HepG2 (cell line): ENCODE measurements around the gene GNAS-AS1. TPM values are rescaled to one million over a fixed set of nuclear protein-coding genes. Genes with fewer than 3 reads are reported as not detected.
A peak's percentile ranks its signal among the peaks of the same experiment; 100 is the strongest.

Experiments
- ATAC-seq: fragments of 200-7000 bp; cut with Tn5 transposase; 3 replicates; pipeline ENCODE4 v1.9.1; 2020; ENCODE audit warnings: mild to moderate bottlenecking, moderate library complexity
- BruUV-seq: library from RNA; stranded (reverse); fragments of 400-500 nt; replicated peaks from 2 replicates; lab custom pipeline; 2021; lab: Mats Ljungman, UMichigan
- CTCF ChIA-PET: fragments of 300-600 bp; formaldehyde crosslinking; extraction: SDS; loops from one replicate; lab custom pipeline; 2021; ENCODE audit warnings: low total read pairs, inconsistent platforms, low intra/inter-chr PET ratio; lab: Yijun Ruan, JAX
- POLR2A ChIA-PET: fragments of 350-600 bp; sonication (Branson Sonifier 250); formaldehyde crosslinking; loops from one replicate; lab custom pipeline; 2020; ENCODE audit warnings: antibody characterized with exemption, inconsistent platforms; lab: Yijun Ruan, JAX
- DNase-seq: peaks from one replicate; pipeline ENCODE4 v3.0.0-alpha.2; 2015; ENCODE audit warnings: low spot score
- FAIRE-seq: peaks from 3 replicates; lab custom pipeline; 2011; peaks lifted over from hg19 to GRCh38; lab: Jason Lieb, UNC
- H2AFZ ChIP-seq: one replicate; pipeline ENCODE4 v1.6.1; 2011; ENCODE audit warnings: low read length, inconsistent platforms
- H3K27ac ChIP-seq: fragments of 300-600 bp; 3 replicates; pipeline ENCODE4 v1.8.0; 2011; ENCODE audit warnings: mixed run types, mild to moderate bottlenecking, mixed read lengths, low read length, inconsistent platforms; ENCODE audit not compliant: insufficient read depth; ENCODE audit errors: extremely low read length
- H3K27me3 ChIP-seq, 2 experiments: fragments of 200-600 bp in 1 of 2; 2 replicates in 1 of 2; 3 replicates in 1 of 2; pipeline versions ENCODE4 v1.6.0 to v1.8.0; 2011; ENCODE audit warnings: low read length in 2 of 2, mild to moderate bottlenecking in 2 of 2, moderate library complexity in 2 of 2, inconsistent platforms in 1 of 2; ENCODE audit not compliant: insufficient read depth in 2 of 2, control insufficient read depth in 1 of 2
- H3K36me3 ChIP-seq, 2 experiments: fragments of 200-600 bp in 1 of 2; replicated peaks in 1 of 2; 2 replicates in 1 of 2; 3 replicates in 1 of 2; pipeline versions ENCODE4 v1.5.1 to v1.8.0; 2011; ENCODE audit warnings: low read length in 2 of 2, inconsistent platforms in 1 of 2; ENCODE audit not compliant: insufficient read depth in 2 of 2, control insufficient read depth in 1 of 2
- H3K4me1 ChIP-seq: 2 replicates; pipeline ENCODE4 v1.5.1; 2012; ENCODE audit warnings: low read length, inconsistent platforms; ENCODE audit not compliant: insufficient read depth
- H3K4me2 ChIP-seq: 2 replicates; pipeline ENCODE4 v1.6.0; 2011; ENCODE audit warnings: low read depth, low read length, inconsistent platforms
- H3K4me3 ChIP-seq, 3 experiments: fragments of 200-600 bp in 1 of 3; sonication (generic), shearing (Covaris generic) in 1 of 3; replicated peaks in 1 of 3; 2 replicates each; pipeline ENCODE4 v1.5.1; 2011 to 2016; ENCODE audit warnings: low read length in 3 of 3, inconsistent platforms in 2 of 3, low read depth in 2 of 3, mild to moderate bottlenecking in 2 of 3, control low read depth in 1 of 3, mixed read lengths in 1 of 3; ENCODE audit not compliant: insufficient read depth in 1 of 3
- H3K79me2 ChIP-seq: one replicate; pipeline ENCODE4 v1.6.1; 2011; ENCODE audit warnings: low read length, inconsistent platforms; ENCODE audit not compliant: insufficient read depth
- H3K9ac ChIP-seq: 2 replicates; pipeline ENCODE4 v1.6.0; 2011; ENCODE audit warnings: mild to moderate bottlenecking, low read depth, low read length, inconsistent platforms; ENCODE audit not compliant: insufficient read depth
- H3K9me3 ChIP-seq: 2 replicates; pipeline ENCODE4 v1.5.1; 2012; ENCODE audit warnings: mild to moderate bottlenecking, low read length
- H4K20me1 ChIP-seq: 2 replicates; pipeline ENCODE4 v1.6.0; 2011; ENCODE audit warnings: inconsistent platforms, mild to moderate bottlenecking, low read length, moderate library complexity; ENCODE audit not compliant: insufficient read depth
- AGO2 ChIP-seq: fragments of 200-400 bp; formaldehyde crosslinking; optimal IDR thresholded peaks from 2 replicates; pipeline ENCODE3; 2017; ENCODE audit warnings: mild to moderate bottlenecking, low read depth, low read length, moderate library complexity
- ARNT2 ChIP-seq: sonication (generic); formaldehyde crosslinking; IDR thresholded peaks from 2 replicates; pipeline ENCODE4 v1.8.0; 2022; ENCODE audit warnings: mild to moderate bottlenecking, low read depth, missing genetic modification reagents, moderate library complexity
- CENPX ChIP-seq: sonication (generic); formaldehyde crosslinking; IDR thresholded peaks from 2 replicates; pipeline ENCODE4 v1.9.0; 2021; ENCODE audit warnings: mild to moderate bottlenecking, missing genetic modification reagents, moderate library complexity
- ERF ChIP-seq: IDR thresholded peaks from 2 replicates; pipeline ENCODE4 v1.6.1; 2018; ENCODE audit warnings: missing biosample characterization, missing genetic modification reagents
- MAZ ChIP-seq, 2 experiments: sonication (generic) in 1 of 2; formaldehyde crosslinking in 1 of 2; IDR thresholded peaks; 2 replicates each; pipeline versions ENCODE4 v1.5.0 to v1.6.1; 2012 to 2020; ENCODE audit warnings: low read depth in 2 of 2, mild to moderate bottlenecking in 2 of 2, borderline replicate concordance in 1 of 2, improper control_type of control experiment in 1 of 2, low read length in 1 of 2, missing genetic modification reagents in 1 of 2, moderate library complexity in 1 of 2
- PHF20 ChIP-seq: sonication (generic); formaldehyde crosslinking; IDR thresholded peaks from 2 replicates; pipeline ENCODE4 v1.5.0; 2020; ENCODE audit warnings: mild to moderate bottlenecking, missing genetic modification reagents
- PITX1 ChIP-seq: sonication (generic); formaldehyde crosslinking; IDR thresholded peaks from 2 replicates; pipeline ENCODE4 v1.5.1; 2020; ENCODE audit warnings: mild to moderate bottlenecking, missing genetic modification reagents
- RXRA ChIP-seq: sonication (generic); formaldehyde crosslinking; IDR thresholded peaks from 2 replicates; pipeline ENCODE4 v1.5.1; 2020; ENCODE audit warnings: missing genetic modification reagents
- TAF15 ChIP-seq: fragments of 200-400 bp; formaldehyde crosslinking; IDR thresholded peaks from one replicate; pipeline ENCODE4 v1.6.1; 2018; ENCODE audit warnings: mild to moderate bottlenecking, low read depth, low read length; ENCODE audit not compliant: poor library complexity, severe bottlenecking
- ZNF292 ChIP-seq: sonication (generic); formaldehyde crosslinking; IDR thresholded peaks from 2 replicates; pipeline ENCODE4 v1.8.1; 2022; ENCODE audit warnings: mild to moderate bottlenecking, low read depth, missing genetic modification reagents, borderline replicate concordance
- WGBS: methylation state at CpG from one replicate; pipeline ENCODE4 v1.1.6; 2017; ENCODE audit warnings: low lambda C conversion rate; 5-methylcytosine and 5-hydroxymethylcytosine counted together
- in situ Hi-C: cut with HindIII; loops from 2 replicates; pipeline ENCODE4 v1.10.0; 2017; ENCODE audit warnings: low pct_unique_long_range_greater_than_20kb; ENCODE audit not compliant: extremely low pct_ligation_motif_present
- intact Hi-C: fragments of 100-400 bp; cut with micrococcal nuclease; formaldehyde crosslinking; loops from one replicate; pipeline ENCODE4 v1.10.0; 2022; ENCODE audit not compliant: unreplicated experiment
- polyA plus RNA-seq, 8 experiments: library from polyadenylated mRNA; depleted of rRNA in 3 of 8; stranded (reverse) in 7 of 8; unstranded in 1 of 8; fragments of >200 nt; fragmentation: Illumina TruSeq in 4 of 8; extraction: Trizol in 4 of 8; gene quantifications; 2 replicates each; pipeline versions ENCODE4 v1.2.1 to v1.2.3, GENCODE V29; 2011 to 2016; ENCODE audit warnings: low read depth in 4 of 8, missing spikeins in 1 of 8, mixed read lengths in 1 of 8; ENCODE audit not compliant: insufficient read depth in 1 of 8
- total RNA-seq, 5 experiments: library from RNA; depleted of rRNA; stranded (reverse); fragments of >200 nt; fragmentation: Illumina TruSeq; extraction: Trizol; gene quantifications; 2 replicates each; pipeline ENCODE4 v1.2.3, GENCODE V29; 2016; ENCODE audit warnings: low read depth in 1 of 5
- TF ChIP-seq, protein P1 (sequence below): sonication (generic); formaldehyde crosslinking; IDR thresholded peaks from 2 replicates; pipeline ENCODE4 v1.9.0; 2022; ENCODE audit warnings: missing genetic modification reagents, mild to moderate bottlenecking, borderline replicate concordance
- TF ChIP-seq, protein P2 (sequence below): sonication (generic); formaldehyde crosslinking; IDR thresholded peaks from 2 replicates; pipeline ENCODE4 v1.9.0; 2021; ENCODE audit warnings: missing genetic modification reagents, mild to moderate bottlenecking, borderline replicate concordance
- TF ChIP-seq, protein P3 (sequence below): fragments of 450-650 bp; IDR thresholded peaks from 2 replicates; pipeline ENCODE4 v1.6.1; 2016

Gene GNAS-AS1
- total and polyA plus RNA-seq, 2 of the 13 experiments (the other 11 are each of a cell fraction or from before 2014, with no cell fraction given): not detected

DNA sequence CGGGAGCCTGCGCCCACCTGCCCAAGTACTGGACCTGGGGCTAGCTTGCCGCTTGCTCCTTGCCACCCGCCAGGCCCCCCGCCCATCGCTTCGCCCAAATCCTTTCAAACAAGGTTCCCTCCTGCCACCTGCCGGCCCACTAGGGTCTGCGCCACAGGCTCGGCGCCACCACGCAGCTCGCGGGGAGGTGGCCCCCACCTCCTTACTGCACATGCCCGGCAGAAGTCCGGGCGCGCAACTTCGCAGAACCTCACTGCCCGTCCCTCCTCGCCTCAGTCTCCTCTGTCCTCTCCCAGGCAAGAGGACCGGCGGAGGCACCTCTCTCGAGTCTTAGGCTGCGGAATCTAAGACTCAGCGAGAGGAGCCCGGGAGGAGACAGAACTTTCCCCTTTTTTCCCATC is 11.2 kb downstream of the GNAS-AS1 start:
- DNase-seq (peak; percentile 34), FAIRE-seq (no peak), ATAC-seq (peak; percentile 86)
- no peak overlapping the region for H3K9ac ChIP-seq
- no peaks in the 10 kb centered on the region for H3K4me1 ChIP-seq
- no peak overlapping the region for H2AFZ ChIP-seq
- 40% methylated on average over 27 of the region's 27 CpGs for WGBS
- H3K4me2 ChIP-seq: no peak overlapping the region
- intact Hi-C loops: loop anchor here (5.0 kb wide), 1 partner anchor 592 kb away; no protein-coding TSS in a partner anchor
- no TSS peak for BruUV-seq
- H3K36me3 ChIP-seq: no peaks in the 10 kb centered on the region
- no peaks in the 10 kb centered on the region for H4K20me1 ChIP-seq
- no peaks in the 10 kb centered on the region for H3K79me2 ChIP-seq
- H3K4me3 ChIP-seq: no peak overlapping the region
- CTCF ChIA-PET: interaction anchor here (1.5 to 3.0 kb wide), 2 partner anchors 358 to 603 kb away, joined by 6 to 12 read pairs; no protein-coding TSS in a partner anchor
- in situ Hi-C loops: no loop called here
- peaks cover 7 to 82% of the 10 kb centered on the region in 2 experiments; a peak in 4 of 5 replicates for H3K27me3 ChIP-seq
- POLR2A ChIA-PET: no interaction called here
- no peaks in the 10 kb centered on the region for H3K9me3 ChIP-seq
- H3K27ac ChIP-seq: no peak overlapping the region
- TF ChIP-seq PITX1 (CRISPR knock-in tag) (no peak), ARNT2 (CRISPR knock-in tag) (no peak), AGO2 (no peak), RXRA (CRISPR knock-in tag) (no peak), TAF15 (no peak), CENPX (CRISPR knock-in tag) (no peak), MAZ (IDR thresholded peaks at IDR 0.05; ENCODE audit: borderline replicate concordance, low read depth, low read length) (peak; percentile 72; the same call in 1 of the 2 replicates), MAZ (CRISPR knock-in tag; IDR thresholded peaks at IDR 0.05; ENCODE audit: low read depth) (peak; percentile 66; the same call in 1 of the 2 replicates), ERF (CRISPR knock-in tag) (no peak), ZNF292 (CRISPR knock-in tag) (no peak), PHF20 (CRISPR knock-in tag) (no peak)
- TF ChIP-seq, protein P1, sequence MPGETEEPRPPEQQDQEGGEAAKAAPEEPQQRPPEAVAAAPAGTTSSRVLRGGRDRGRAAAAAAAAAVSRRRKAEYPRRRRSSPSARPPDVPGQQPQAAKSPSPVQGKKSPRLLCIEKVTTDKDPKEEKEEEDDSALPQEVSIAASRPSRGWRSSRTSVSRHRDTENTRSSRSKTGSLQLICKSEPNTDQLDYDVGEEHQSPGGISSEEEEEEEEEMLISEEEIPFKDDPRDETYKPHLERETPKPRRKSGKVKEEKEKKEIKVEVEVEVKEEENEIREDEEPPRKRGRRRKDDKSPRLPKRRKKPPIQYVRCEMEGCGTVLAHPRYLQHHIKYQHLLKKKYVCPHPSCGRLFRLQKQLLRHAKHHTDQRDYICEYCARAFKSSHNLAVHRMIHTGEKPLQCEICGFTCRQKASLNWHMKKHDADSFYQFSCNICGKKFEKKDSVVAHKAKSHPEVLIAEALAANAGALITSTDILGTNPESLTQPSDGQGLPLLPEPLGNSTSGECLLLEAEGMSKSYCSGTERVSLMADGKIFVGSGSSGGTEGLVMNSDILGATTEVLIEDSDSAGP: 0 out of 2 replicates have a peak, but pooled peaks have one; percentile 28
- TF ChIP-seq, protein P2, sequence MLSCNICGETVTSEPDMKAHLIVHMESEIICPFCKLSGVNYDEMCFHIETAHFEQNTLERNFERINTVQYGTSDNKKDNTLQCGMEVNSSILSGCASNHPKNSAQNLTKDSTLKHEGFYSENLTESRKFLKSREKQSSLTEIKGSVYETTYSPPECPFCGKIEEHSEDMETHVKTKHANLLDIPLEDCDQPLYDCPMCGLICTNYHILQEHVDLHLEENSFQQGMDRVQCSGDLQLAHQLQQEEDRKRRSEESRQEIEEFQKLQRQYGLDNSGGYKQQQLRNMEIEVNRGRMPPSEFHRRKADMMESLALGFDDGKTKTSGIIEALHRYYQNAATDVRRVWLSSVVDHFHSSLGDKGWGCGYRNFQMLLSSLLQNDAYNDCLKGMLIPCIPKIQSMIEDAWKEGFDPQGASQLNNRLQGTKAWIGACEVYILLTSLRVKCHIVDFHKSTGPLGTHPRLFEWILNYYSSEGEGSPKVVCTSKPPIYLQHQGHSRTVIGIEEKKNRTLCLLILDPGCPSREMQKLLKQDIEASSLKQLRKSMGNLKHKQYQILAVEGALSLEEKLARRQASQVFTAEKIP (CRISPR knock-in tag): no peak
- TF ChIP-seq, protein P3, sequence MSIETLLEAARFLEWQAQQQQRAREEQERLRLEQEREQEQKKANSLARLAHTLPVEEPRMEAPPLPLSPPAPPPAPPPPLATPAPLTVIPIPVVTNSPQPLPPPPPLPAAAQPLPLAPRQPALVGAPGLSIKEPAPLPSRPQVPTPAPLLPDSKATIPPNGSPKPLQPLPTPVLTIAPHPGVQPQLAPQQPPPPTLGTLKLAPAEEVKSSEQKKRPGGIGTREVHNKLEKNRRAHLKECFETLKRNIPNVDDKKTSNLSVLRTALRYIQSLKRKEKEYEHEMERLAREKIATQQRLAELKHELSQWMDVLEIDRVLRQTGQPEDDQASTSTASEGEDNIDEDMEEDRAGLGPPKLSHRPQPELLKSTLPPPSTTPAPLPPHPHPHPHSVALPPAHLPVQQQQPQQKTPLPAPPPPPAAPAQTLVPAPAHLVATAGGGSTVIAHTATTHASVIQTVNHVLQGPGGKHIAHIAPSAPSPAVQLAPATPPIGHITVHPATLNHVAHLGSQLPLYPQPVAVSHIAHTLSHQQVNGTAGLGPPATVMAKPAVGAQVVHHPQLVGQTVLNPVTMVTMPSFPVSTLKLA: no peak
